ENCODE results near the gene LUZP2.

LUZP2 gene

DNA sequence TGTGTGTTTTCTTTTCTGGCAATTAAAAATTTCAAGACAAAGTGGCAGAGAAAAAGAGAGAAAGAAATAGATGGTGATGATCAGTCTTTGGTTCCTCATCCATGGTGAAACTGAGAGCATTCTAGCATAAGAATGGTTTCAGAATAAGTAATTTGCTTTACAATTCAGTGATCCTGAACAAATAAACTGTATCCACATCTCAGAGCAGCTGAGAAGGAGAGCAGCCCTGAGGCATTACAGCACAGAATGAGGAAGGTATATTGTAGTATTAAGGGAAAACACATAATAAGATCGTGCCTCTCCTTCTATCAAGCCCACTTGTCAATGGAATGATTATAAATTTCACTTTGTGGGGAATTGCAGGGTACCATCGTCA is 17.4 kb downstream of the LUZP2 start:
- no peak overlapping the region for H3K4me3 ChIP-seq (ENCODE audit: low read length)
- H4K20me1 ChIP-seq (ENCODE audit: insufficient read depth, low read length), result no peaks in the 10 kb centered on the region
- no peak overlapping the region for H3K9ac ChIP-seq (ENCODE audit: low read length)
- no peaks in the 10 kb centered on the region for H3K9me3 ChIP-seq (replicated peaks; ENCODE audit: insufficient read depth, low read length)
- no peaks in the 10 kb centered on the region for H3K27me3 ChIP-seq (replicated peaks; ENCODE audit: insufficient read depth, low read length)
- no peak for DNase-seq
- no peaks in the 10 kb centered on the region for H3K36me3 ChIP-seq (replicated peaks; ENCODE audit: insufficient read depth, low read length)
- no peak overlapping the region for H2AFZ ChIP-seq (ENCODE audit: low read length)
- no peak overlapping the region for H3K27ac ChIP-seq (ENCODE audit: low read length)
- no peaks in the 10 kb centered on the region for H3K79me2 ChIP-seq (ENCODE audit: low read length)
- no peaks in the 10 kb centered on the region for H3F3A ChIP-seq (ENCODE audit: insufficient read depth, low read length)
- H3K4me2 ChIP-seq (ENCODE audit: low read depth, low read length), result no peak overlapping the region
- TF ChIP-seq, protein P1, sequence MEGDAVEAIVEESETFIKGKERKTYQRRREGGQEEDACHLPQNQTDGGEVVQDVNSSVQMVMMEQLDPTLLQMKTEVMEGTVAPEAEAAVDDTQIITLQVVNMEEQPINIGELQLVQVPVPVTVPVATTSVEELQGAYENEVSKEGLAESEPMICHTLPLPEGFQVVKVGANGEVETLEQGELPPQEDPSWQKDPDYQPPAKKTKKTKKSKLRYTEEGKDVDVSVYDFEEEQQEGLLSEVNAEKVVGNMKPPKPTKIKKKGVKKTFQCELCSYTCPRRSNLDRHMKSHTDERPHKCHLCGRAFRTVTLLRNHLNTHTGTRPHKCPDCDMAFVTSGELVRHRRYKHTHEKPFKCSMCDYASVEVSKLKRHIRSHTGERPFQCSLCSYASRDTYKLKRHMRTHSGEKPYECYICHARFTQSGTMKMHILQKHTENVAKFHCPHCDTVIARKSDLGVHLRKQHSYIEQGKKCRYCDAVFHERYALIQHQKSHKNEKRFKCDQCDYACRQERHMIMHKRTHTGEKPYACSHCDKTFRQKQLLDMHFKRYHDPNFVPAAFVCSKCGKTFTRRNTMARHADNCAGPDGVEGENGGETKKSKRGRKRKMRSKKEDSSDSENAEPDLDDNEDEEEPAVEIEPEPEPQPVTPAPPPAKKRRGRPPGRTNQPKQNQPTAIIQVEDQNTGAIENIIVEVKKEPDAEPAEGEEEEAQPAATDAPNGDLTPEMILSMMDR (IDR thresholded peaks at IDR 0.05; ENCODE audit: low read length), result no peak
- no peak for TF ChIP-seq EZH2phosphoT487 (IDR thresholded peaks at IDR 0.05; ENCODE audit: low read length)
- TF ChIP-seq EZH2 (optimal IDR thresholded peaks at IDR 0.05; ENCODE audit: low read depth, low read length), result no peak
- no peaks in the 10 kb centered on the region for H3K4me1 ChIP-seq (ENCODE audit: low read length)
- no peaks in the 10 kb centered on the region for H3K9me2 ChIP-seq (replicated peaks; ENCODE audit: insufficient read depth, low read length)

DNA sequence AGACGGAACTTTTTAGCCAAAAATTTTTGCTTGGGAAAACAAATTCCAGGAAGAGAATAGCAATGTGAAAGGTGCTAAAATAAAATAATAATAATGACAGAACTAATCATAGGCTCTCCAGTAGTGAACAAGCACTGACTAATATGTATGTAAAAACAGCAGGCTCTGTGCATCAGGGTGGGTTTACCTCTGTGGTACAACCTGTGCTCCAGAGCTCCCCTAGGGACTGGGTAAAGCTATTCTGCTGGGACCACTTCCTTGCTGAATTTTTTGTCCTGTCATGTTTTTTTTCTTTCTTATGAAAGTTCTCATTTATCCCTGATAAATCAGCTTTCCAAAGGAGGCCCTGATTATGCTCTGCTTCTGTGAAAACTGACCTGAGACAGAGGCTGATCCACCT is 18.8 kb downstream of the LUZP2 start:
- H3K27ac ChIP-seq (ENCODE audit: low read length), result no peak overlapping the region
- no peaks in the 10 kb centered on the region for H3K79me2 ChIP-seq (ENCODE audit: low read length)
- no peaks in the 10 kb centered on the region for H3F3A ChIP-seq (ENCODE audit: insufficient read depth, low read length)
- no peaks in the 10 kb centered on the region for H3K9me3 ChIP-seq (replicated peaks; ENCODE audit: insufficient read depth, low read length)
- TF ChIP-seq EZH2phosphoT487 (IDR thresholded peaks at IDR 0.05; ENCODE audit: low read length) (no peak), EZH2 (optimal IDR thresholded peaks at IDR 0.05; ENCODE audit: low read depth, low read length) (no peak)
- TF ChIP-seq, protein P1 (IDR thresholded peaks at IDR 0.05; ENCODE audit: low read length), result no peak
- H2AFZ ChIP-seq (ENCODE audit: low read length), result no peak overlapping the region
- H3K4me1 ChIP-seq (ENCODE audit: low read length), result no peaks in the 10 kb centered on the region
- no peaks in the 10 kb centered on the region for H4K20me1 ChIP-seq (ENCODE audit: insufficient read depth, low read length)
- H3K27me3 ChIP-seq (replicated peaks; ENCODE audit: insufficient read depth, low read length), result no peaks in the 10 kb centered on the region
- H3K4me3 ChIP-seq (ENCODE audit: low read length), result no peak overlapping the region
- H3K9ac ChIP-seq (ENCODE audit: low read length), result no peak overlapping the region
- H3K9me2 ChIP-seq (replicated peaks; ENCODE audit: insufficient read depth, low read length), result no peaks in the 10 kb centered on the region
- DNase-seq, result no peak
- H3K4me2 ChIP-seq (ENCODE audit: low read depth, low read length), result no peak overlapping the region
- H3K36me3 ChIP-seq (replicated peaks; ENCODE audit: insufficient read depth, low read length), result no peaks in the 10 kb centered on the region

- H2AFZ ChIP-seq (ENCODE audit: low read length), result no peak overlapping the region
- DNase-seq, result no peak
- no peaks in the 10 kb centered on the region for H3K4me1 ChIP-seq (ENCODE audit: low read length)
- H3K79me2 ChIP-seq (ENCODE audit: low read length), result no peaks in the 10 kb centered on the region
- H3K36me3 ChIP-seq (replicated peaks; ENCODE audit: insufficient read depth, low read length), result no peaks in the 10 kb centered on the region
- H4K20me1 ChIP-seq (ENCODE audit: insufficient read depth, low read length), result no peaks in the 10 kb centered on the region
- H3K9me3 ChIP-seq (replicated peaks; ENCODE audit: insufficient read depth, low read length), result no peaks in the 10 kb centered on the region
- no peaks in the 10 kb centered on the region for H3K9me2 ChIP-seq (replicated peaks; ENCODE audit: insufficient read depth, low read length)
- no peak overlapping the region for H3K4me3 ChIP-seq (ENCODE audit: low read length)
- no peak overlapping the region for H3K27ac ChIP-seq (ENCODE audit: low read length)
- H3K4me2 ChIP-seq (ENCODE audit: low read depth, low read length), result no peak overlapping the region
- H3F3A ChIP-seq (ENCODE audit: insufficient read depth, low read length), result no peaks in the 10 kb centered on the region
- H3K27me3 ChIP-seq (replicated peaks; ENCODE audit: insufficient read depth, low read length), result no peaks in the 10 kb centered on the region
- TF ChIP-seq EZH2 (optimal IDR thresholded peaks at IDR 0.05; ENCODE audit: low read depth, low read length) (no peak), EZH2phosphoT487 (IDR thresholded peaks at IDR 0.05; ENCODE audit: low read length) (no peak)
- TF ChIP-seq, protein P1 (IDR thresholded peaks at IDR 0.05; ENCODE audit: low read length), result no peak
- no peak overlapping the region for H3K9ac ChIP-seq (ENCODE audit: low read length)
These were observed 19.8 kb downstream of the LUZP2 start for GRCh38 chr11:24516638-24517037.
